Measurements from ENCODE around the gene MELK.

MELK gene

DNA sequence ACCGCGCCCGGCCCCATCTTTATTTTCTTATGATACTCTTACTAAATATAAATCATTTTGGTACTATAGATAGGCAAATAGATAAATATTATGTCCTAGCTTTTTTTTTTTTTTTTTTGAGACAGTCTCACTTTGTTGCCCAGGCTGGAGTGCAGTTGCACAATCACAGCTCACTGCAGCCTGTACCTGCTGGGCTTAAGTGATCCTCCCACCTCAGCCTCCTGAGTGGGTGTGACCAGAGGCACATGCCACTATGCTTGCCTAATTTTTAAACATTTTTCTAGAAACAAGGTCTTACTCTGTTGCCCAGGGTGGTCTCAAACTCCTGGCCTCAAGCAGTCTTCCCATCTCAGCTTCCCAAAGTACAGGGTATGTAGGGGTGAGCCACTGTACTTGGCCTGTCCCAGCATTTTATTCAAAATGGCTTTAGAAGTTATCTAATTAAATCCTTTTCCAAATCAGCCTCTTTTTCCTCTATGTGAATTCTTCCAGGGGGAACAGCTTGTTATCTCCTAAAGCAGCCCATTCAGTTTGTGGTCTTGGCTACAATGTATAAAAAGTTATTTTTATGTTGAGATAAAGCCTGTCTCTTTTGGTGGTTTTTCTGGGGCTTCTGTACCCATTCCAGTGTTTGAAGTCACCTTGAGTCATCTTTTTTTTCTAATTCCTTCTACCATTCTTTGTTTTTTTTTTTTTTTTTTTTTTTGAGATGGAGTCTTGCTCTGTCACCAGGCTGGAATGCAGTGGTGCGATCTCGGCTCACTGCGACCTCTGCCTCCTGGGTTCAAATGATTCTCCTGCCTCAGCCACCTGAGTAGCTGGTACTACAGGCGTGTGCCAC lies 12.1 kb downstream of the MELK start:
- FAIRE-seq = no peak

DNA sequence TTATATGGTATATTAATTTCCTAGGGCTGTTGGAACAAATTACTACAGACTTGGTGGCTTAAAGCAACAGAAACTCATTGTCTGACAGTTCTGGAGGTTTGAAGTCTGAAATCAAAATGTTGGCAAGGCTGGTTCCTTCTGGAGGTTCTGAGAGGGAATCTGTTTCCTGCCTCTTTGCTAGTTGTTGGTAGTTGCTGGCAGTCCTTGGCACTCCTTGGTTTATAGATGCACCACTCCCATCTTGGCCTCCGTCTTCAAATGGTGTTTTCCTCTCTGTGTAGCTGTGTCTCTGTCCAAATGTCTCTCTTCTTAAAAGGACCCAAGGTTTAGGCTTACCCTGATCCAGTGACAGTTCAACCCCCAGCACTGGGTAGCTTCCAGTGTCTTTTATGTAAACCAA lies 17.5 kb downstream of the MELK start:
- no peak for FAIRE-seq

DNA sequence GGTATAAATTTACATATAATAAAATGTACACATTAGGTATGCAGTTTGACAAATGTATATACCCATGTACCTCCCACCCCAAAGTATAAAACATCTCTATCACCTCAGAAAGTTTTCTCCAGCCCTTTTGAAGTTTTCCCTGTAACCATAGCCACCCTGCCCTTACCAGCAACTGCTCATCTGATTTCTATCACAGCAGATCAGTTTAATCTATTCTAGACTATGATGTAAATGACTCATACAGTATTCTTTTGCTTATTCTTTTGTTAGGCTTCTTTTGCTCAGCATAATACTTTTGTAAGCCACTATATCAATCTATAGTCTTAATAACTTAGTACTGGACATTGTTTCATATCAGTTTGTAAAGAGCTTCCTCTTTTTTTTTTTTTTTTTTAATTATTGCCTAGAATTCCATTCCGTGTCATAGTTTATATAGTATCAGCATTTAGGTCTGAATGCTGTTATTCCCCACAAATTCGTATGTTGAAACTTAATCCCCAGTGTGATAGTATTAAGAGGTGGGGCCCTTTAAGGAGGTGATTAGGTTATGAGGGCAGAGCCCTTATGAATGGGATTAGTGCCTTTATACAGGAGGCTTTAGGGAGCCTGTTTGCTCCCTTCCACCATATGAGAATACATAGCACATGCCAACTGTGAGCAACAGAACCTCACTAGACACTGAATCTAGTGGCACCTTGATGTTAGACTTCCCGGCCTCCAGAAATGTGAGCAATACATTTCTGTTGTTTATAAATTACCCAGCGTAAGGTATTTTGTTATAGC lies 20.3 kb downstream of the MELK start:
- no peak for FAIRE-seq

DNA sequence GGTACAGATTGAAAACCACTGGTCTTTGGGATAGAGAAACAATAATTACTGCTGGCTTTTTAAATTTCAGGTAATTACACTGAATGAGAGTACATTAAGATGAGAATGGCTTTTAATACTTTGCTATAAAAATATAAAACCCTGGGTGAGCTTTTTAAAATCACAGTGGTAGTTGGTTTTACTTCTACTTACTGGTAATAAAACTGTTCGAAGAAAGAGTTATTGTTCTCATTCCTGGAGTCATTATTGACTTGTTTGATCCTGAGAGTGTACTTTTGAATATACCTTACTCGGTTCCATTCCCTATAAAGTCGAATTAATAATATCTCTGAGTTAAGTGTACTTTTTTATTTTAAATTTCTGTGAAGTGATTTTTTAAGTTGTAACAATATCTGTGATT lies 21.5 kb downstream of the MELK start:
- no peak for FAIRE-seq

DNA sequence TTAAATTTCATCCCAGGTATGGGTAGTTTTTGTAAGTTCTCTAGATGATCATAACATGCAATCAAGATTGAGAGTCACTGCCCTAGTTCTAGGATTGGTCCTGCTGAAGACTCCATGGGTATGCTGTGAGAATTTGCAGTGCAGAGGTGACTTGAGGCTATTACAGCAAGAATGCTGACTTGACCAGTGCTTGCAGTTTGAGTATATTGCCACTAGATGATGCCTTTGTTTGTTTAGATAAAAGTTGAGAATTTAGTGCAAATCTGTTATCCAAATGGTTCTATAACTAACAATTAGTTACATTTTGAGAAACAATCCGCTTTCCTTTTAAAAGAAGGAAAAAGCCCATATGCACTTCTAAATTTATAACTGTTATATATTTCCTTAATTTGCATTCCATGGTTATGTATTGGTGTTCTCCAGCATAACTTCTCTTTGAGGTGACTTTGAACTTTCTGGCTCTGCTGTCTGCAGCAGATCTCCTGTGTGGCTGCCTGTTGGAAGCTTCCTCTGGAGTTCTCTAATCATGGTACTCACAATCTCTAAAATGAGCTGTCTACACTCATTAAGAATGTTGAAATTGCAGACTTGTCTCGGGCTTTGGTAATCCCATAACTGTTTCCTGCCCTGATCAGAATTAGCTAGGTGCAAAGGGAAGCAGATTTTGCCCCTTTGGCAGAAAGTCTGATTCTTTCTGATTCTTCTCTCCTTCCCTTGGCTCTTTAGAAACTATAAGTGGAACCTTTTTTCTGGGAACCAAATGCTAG lies 24.9 kb downstream of the MELK start:
- no peak for FAIRE-seq

DNA sequence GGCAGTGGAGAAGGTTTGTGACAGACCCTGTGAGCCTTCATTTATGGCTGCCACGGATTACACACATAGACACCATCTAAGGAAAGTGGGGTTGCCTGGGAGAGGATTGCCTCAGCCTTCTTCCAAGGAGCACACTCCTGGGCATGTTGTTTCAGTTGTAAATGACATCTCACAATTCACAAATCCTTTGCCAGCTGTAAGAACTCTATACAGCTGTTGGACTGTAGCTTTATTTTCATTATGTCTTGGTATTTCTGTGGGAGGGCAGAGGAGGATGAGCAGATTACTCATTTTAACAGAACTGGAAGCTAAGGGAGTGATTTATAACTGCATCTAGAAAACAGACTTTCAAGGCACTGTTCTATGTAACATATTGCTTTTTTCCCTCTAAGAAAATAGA lies 25.6 kb downstream of the MELK start:
- no peak for FAIRE-seq

DNA sequence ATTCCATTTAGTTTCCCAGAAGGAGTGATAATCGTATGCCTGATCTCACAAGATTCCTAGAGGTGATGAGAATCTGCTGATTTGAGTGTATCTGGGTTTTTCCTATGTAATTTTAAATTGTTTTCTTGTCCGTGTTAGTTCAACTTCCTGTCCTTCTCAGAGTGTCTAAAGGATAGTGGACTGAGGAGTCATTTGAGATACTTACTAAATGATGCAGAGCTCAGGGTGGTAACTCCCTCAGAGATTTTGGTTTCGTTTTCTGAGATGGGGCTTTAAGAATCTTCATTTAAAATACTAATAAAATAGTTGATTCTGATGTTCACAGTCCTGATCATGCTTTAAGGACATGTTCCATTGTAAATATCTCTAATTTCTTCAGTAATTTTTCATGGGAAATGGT lies 30.3 kb downstream of the MELK start:
- FAIRE-seq = no peak

DNA sequence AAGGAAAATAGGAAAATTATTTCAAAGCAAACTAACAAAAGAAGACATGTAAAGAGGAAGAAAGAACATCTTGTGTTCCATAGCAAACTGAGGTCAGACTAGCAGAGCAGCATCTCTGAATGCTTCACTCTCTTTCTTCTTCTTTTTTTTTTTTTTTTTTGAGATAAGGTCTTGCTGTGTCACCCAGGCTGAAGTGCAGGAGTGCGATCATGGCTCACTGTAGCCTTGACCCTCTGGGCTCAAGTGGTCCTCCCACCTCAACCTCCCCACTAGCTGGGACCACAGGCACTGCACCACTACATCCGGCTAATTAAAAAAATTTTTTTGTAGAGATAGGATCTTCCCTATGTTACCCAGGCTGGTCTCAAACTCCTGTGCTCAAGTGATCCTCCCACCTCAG lies 36.6 kb downstream of the MELK start:
- no peak for FAIRE-seq

DNA sequence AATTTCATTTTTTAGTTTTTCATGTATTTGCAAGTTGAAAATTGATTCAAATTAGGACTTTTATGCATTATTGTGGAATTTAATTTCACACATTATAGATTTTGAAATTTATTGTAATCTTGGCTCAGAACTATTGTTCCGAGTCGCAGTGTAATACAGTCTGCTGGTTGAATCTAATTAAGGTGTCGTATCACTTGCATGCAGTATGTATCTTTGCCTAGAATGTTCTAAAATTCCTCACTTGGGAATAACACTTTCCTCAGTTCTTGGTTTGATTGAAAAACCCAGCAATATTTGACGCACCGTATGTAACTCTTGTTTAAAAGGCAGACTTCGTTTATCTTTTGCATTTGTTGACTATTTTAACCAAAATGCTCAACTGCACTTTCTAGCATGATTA lies 49.4 kb downstream of the MELK start:
- FAIRE-seq = no peak

DNA sequence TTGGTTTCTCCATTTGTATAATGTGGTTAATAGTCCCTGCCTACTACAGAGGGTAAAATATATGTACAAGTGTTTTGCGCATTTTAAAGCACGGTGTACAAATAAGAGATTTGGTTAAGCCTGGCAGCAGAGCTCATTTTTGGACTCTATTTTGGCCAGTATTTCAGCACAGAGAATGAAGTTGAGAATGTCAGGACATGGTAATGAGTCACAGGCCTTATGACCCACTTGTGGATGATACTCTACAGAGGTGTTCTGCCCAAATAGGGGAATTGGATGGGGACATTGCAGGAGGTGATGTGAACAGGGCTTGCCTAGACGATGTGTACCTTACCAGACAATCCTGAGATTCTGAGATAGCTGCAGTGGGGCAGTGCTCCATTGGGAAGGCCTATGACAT lies 50.6 kb downstream of the MELK start:
- FAIRE-seq = no peak

DNA sequence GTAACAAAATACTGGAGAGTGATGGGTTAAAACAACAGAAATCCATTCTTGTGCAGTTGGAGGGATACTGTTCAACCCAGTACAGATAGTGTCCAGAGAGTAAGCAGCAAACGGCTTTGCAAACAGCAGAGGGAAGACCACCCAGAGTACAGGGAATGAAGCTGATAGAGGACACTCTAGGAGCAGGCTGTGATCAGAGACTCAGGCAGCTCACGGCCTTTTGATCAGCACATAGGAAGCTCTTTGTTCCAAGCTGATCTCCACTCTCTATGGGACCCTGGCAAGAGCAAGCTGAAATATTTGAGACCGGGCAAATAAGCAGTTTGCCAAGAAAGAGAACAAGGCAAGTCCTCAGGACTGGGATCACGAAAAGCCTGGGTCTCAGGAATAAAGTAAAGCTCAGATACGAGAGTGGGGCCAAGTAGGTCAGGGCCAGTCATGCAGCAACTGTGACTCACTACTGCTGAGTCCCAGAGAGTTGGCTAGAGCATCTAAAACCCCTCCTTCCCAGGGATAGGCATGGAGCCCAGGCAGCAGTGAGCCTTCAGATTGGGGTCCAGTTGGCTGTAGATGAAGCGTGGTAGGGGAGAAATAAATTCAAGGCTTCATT lies 52.4 kb downstream of the MELK start:
- FAIRE-seq = no peak

DNA sequence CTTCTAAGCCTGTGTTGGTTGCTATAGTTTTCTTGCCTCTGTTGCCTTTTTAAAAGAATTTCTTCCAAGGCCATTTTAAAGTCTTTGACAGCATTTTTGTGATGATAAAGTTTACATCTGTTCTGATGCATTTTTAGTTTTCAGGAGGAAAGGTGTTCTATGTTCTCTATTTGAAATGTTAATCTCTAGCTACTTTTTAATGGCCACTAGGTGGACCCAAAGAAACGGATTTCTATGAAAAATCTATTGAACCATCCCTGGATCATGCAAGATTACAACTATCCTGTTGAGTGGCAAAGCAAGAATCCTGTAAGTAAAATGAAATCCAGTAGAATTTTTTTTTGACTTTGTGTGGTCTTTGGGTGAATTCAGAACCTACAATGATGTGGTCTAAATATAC lies 60.2 kb downstream of the MELK start:
- FAIRE-seq = peak; percentile 55

DNA sequence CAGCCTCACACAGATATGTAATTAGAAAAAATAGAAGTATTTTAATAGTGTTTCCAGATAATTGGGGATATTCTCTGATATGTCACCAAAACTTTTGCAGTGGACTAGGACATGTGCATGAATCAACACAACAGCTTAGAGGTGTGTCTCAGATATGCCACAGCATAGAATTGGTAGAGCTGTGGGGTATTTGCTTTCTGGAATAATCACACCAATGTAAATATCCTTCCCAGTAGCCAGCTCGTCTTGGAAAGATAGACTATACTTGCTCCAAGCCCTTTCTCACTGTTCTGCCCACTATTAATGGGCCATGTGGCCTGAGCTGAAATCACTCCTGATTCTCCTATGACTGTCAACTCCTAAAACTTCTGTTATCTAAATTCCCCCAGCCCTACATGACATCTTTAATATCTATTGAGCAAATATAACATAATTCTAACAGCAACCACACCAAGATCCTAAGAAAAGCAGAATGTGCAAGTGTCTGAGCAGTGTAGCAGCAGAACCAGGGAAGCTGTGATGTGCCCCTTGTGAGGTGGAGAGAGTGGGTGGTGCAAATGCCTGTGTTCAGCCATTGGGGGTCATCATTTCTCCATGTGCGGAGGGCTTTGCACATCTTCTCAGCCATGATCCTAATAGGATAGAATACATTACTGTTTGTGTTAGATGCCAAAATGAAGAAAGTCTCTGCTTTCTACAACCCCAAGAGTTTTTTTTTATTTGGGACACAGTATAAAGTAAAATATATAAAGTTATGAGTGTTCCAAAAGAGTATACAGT lies 65.0 kb downstream of the MELK start:
- FAIRE-seq = no peak

DNA sequence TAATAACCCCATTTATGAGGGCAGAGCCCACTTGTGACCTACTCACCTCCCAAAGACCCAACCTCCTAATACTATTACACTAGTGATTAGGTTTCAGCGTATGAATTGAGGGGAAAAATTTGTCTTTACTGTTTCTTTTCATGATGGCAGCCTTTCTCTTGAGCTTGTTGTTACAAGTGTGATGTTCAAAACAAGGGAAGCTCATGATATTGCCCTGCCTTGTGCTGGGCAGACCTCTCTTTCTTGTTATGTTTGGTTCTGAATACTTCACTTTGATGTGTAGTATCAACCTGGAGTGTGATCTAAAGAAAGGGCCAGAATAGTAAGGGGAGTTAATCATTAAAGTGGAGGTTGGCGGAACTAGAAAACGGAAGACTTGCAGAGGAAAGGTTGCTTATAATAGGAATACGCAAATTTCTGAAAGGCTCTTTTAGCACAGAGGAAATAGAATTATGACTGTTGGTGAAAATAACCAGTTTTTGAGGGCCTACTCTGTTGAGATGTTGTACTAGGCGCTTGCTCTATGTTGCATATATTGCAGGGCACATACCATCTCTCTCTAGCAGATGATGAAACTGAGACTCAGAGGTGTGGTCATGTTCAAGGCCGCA lies 68.2 kb downstream of the MELK start:
- no peak for FAIRE-seq

DNA sequence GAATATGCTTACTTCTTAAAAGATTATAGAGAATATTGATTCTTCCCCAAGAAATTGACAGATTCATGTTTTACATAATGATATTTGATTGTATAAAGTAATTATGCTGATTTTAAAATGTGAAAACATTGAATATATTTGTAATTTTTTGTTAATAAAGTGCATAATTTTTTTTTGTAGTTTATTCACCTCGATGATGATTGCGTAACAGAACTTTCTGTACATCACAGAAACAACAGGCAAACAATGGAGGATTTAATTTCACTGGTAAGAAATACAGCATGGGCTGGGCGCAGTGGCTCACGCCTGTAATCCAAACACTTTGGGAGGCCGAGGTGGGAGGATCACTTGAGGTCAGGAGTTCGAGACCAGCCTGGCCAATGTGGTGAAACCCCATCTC lies 70.1 kb downstream of the MELK start:
- FAIRE-seq = no peak

DNA sequence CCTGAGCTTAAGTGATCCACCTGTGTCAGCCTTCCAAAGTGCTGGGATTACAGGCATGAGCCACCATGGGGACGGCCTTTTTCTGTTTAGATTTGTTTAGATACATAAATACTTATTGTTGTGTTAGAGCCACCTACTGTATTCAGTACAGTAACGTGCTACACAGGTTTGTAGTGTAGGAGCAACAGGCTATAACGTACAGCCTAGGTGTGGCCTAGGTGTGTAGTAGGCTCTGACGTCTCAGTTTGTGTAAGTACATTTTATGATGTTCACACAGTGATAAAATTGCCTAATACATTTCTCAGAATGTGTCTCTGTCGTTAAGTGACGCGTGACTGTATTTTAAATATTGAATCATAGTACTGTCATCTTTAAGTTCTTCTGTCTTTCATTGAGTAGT lies 84.1 kb downstream of the MELK start:
- no peak for FAIRE-seq

DNA sequence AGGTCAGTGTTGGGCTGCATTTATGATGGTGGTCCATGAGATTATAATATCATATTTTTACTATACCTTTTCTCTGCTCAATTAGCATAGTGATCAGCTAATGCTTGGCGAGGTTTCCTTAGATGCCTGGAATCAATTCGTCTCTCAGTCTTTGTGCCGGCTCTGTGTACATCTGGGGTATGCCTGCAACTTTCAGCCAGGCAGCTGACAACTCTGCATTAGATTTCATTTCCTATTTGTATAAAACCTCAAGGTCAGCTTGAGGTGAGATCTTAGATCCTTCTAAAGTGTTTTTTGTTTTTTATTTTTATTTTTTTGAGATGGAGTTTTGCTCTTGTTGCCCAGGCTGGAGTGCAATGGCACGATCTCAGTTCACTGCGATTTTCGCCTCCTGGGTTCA lies 86.8 kb downstream of the MELK start:
- FAIRE-seq = no peak

DNA sequence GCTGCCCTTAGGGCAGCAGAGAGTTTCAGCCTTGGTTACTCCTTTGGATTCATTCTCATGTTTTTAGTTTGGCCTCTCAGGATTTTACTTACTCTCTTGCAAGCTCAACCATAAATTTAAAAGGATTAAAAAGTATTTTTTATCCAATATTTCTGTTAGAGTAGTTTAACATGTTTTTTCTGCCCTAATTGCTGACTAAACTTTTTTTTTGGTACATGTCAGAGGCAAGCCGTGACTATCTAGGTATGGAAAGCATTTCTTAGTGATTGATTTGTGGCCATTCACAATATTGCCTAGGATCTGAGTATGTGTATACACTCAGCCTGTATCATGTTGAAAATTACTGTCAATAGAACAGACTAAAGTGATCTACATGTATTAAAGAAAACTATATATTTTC lies 92.1 kb downstream of the MELK start:
- FAIRE-seq = no peak

DNA sequence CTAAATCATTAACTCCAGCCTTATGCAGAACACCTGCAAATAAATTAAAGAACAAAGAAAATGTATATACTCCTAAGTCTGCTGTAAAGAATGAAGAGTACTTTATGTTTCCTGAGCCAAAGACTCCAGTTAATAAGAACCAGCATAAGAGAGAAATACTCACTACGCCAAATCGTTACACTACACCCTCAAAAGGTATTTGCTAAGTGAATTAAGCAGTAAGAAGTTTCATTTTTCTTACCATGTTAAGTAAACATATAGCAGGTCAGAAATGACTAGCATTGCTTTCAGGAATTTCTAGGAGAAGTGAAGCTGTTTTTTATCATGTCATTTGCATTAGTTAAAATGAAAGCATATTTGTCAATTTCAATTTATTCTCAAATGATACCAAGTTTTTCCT lies 92.7 kb downstream of the MELK start:
- FAIRE-seq = no peak

DNA sequence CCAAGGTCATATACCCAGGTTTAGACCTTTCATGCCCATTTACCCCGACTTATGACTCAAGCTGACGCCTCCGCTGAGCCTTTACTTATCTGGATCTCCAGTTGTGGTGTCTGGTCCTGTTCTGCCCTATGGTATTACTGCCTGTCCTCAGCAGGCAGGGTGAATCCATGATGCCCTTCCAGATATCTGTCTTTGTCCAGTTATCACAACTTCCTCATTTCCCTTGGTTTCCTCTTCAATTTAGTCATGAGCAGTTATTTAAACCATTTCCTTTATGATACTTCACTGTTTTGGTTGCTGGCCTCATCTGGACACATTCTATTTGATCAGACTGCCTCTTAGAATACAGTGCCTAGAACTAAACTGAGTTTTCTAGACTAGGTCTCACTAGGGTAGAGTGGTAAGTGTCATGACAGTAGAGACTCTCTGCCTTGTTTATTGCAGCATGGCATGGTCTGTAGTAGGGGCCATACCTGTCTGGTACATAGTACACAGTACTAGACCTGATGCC lies 93.3 kb downstream of the MELK start:
- FAIRE-seq = no peak

DNA sequence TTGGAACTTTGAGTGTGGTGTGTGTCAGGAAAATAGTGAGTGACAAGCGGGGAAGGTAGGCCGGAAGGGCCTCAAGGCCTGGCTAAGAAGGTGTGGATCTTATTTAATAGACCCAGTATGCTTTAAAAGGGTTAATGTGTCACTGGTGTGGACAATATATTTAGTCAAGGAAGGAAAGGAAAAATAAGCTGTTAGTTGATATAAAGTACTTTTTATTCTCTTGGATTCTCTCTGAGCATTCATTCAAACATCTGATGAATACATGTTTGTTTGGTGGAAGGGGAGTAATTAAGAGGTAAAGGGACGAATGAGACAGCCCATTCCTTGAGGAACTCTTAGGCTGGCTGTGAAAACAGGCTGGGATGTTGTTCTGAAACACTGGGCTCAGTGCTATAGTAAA lies 98.9 kb downstream of the MELK start:
- no peak for FAIRE-seq

DNA sequence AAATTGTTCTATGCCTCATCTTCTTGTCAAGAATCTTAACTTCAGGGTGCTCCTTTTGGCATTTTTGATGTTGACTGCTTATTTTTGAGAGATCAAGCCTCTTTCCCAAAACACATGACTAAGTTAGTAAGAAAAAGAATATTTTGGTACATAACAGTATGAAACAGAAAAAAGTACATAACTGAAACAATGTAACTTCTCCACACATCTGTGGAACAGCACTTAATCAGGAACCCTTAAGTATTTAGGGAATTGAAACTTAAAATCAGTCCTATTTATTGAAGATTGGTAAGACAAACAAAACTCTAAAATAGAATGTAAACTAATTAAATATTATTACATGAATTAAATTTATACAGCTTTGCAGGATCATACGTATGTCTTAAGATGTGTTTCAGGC lies 103.4 kb downstream of the MELK start:
- FAIRE-seq = no peak
